HEK293 (cell line): ENCODE data around the gene TALDO1.

ENCODE experiments used
- CTCF ChIA-PET: fragments of 350-600 bp; formaldehyde crosslinking; extraction: SDS; loops from one replicate; lab custom pipeline; 2021; ENCODE audit warnings: antibody characterized with exemption; lab: Yijun Ruan, JAX
- POLR2A ChIA-PET: fragments of 300-600 bp; formaldehyde crosslinking; extraction: SDS; loops from one replicate; lab custom pipeline; 2020; ENCODE audit warnings: antibody characterized with exemption, inconsistent platforms; lab: Yijun Ruan, JAX
- H3K27ac ChIP-seq: fragments of 200-500 bp; sonication (Bioruptor generic); 2 replicates; pipeline ENCODE4 v1.5.1; 2014; ENCODE audit warnings: low read depth, low read length, control low read depth, inconsistent platforms; ENCODE audit errors: extremely low read depth
- H3K36me3 ChIP-seq, 2 experiments: fragments of 200-500 bp in 1 of 2; sonication (Bioruptor generic) in 1 of 2; 1 replicate in 1 of 2; 2 replicates in 1 of 2; pipeline ENCODE4 v1.5.1; 2014 to 2017; ENCODE audit warnings: inconsistent platforms in 2 of 2, low read length in 2 of 2; ENCODE audit not compliant: control insufficient read depth in 2 of 2, insufficient read depth in 1 of 2
- H3K4me1 ChIP-seq: fragments of 200-500 bp; sonication (Bioruptor generic); 2 replicates; pipeline ENCODE4 v1.5.1; 2014; ENCODE audit warnings: mild to moderate bottlenecking, low read length, inconsistent platforms; ENCODE audit not compliant: control insufficient read depth, insufficient read depth
- H3K4me3 ChIP-seq: 2 replicates; pipeline ENCODE4 v1.5.1; 2011; ENCODE audit warnings: low read depth, mild to moderate bottlenecking, control low read depth, low read length, moderate library complexity
- H3K9me3 ChIP-seq: fragments of 200-500 bp; sonication (Bioruptor generic); 2 replicates; pipeline ENCODE4 v1.5.1; 2014; ENCODE audit warnings: low read depth, low read length, inconsistent platforms; ENCODE audit not compliant: control insufficient read depth, insufficient read depth
- HOXA7 ChIP-seq: sonication (generic); formaldehyde crosslinking; IDR thresholded peaks from 2 replicates; pipeline ENCODE4 v1.8.1; 2022; ENCODE audit warnings: missing genetic modification reagents, borderline replicate concordance
- SP7 ChIP-seq: fragments of 450-650 bp; formaldehyde crosslinking; IDR thresholded peaks from 2 replicates; pipeline ENCODE4 v1.5.1; 2016; ENCODE audit warnings: missing biosample characterization, missing genetic modification characterization
- ZFP69B ChIP-seq: fragments of 450-650 bp; formaldehyde crosslinking; IDR thresholded peaks from 2 replicates; pipeline ENCODE4 v1.5.1; 2016; ENCODE audit warnings: missing biosample characterization, missing genetic modification characterization
- ZNF292 ChIP-seq: fragments of 450-650 bp; formaldehyde crosslinking; IDR thresholded peaks from 2 replicates; pipeline ENCODE4 v1.5.1; 2016; ENCODE audit warnings: low read depth, missing biosample characterization, missing genetic modification characterization, borderline replicate concordance
- ZNF302 ChIP-seq: fragments of 450-650 bp; formaldehyde crosslinking; IDR thresholded peaks from 2 replicates; pipeline ENCODE4 v1.5.1; 2016; ENCODE audit warnings: missing biosample characterization, missing genetic modification characterization, low read depth
- ZNF423 ChIP-seq: fragments of 450-650 bp; formaldehyde crosslinking; IDR thresholded peaks from 2 replicates; pipeline ENCODE4 v1.5.1; 2016; ENCODE audit warnings: missing biosample characterization, missing genetic modification characterization
- ZNF521 ChIP-seq: fragments of 450-650 bp; formaldehyde crosslinking; IDR thresholded peaks from 2 replicates; pipeline ENCODE4 v1.5.1; 2017; ENCODE audit warnings: missing biosample characterization, mild to moderate bottlenecking, missing genetic modification characterization
- ZNF544 ChIP-seq: fragments of 450-650 bp; formaldehyde crosslinking; IDR thresholded peaks from 2 replicates; pipeline ENCODE4 v1.5.0; 2017; ENCODE audit warnings: missing biosample characterization, missing genetic modification characterization
- ZNF548 ChIP-seq: fragments of 450-650 bp; formaldehyde crosslinking; IDR thresholded peaks from 2 replicates; pipeline ENCODE4 v1.5.1; 2016; ENCODE audit warnings: missing biosample characterization, missing genetic modification characterization
- ZNF561 ChIP-seq: fragments of 450-650 bp; IDR thresholded peaks from 2 replicates; pipeline ENCODE4 v1.5.1; 2018; ENCODE audit warnings: missing biosample characterization, missing genetic modification characterization, borderline replicate concordance
- ZNF585B ChIP-seq: fragments of 450-650 bp; formaldehyde crosslinking; IDR thresholded peaks from 2 replicates; pipeline ENCODE4 v1.5.1; 2016; ENCODE audit warnings: missing biosample characterization, missing genetic modification characterization
- ZNF792 ChIP-seq: fragments of 450-650 bp; formaldehyde crosslinking; IDR thresholded peaks from 2 replicates; pipeline ENCODE4 v1.5.1; 2016; ENCODE audit warnings: missing biosample characterization, missing genetic modification characterization
- ZNF830 ChIP-seq: fragments of 450-650 bp; IDR thresholded peaks from 2 replicates; pipeline ENCODE4 v1.5.0; 2018; ENCODE audit warnings: missing biosample characterization, missing genetic modification characterization, low read depth, mild to moderate bottlenecking, moderate library complexity
- ZNF843 ChIP-seq: fragments of 450-650 bp; formaldehyde crosslinking; IDR thresholded peaks from 2 replicates; pipeline ENCODE4 v1.5.1; 2016; ENCODE audit warnings: missing biosample characterization, missing genetic modification characterization
- ZSCAN23 ChIP-seq: fragments of 450-650 bp; formaldehyde crosslinking; IDR thresholded peaks from 2 replicates; pipeline ENCODE4 v1.5.1; 2016; ENCODE audit warnings: missing biosample characterization, missing genetic modification characterization
- TF ChIP-seq, protein P1 (sequence below): fragments of 450-650 bp; formaldehyde crosslinking; IDR thresholded peaks from 2 replicates; pipeline ENCODE4 v1.5.0; 2017; ENCODE audit warnings: missing biosample characterization, missing genetic modification characterization, borderline replicate concordance
- TF ChIP-seq, protein P2 (sequence below): fragments of 450-650 bp; formaldehyde crosslinking; conservative IDR thresholded peaks from 2 replicates; pipeline ENCODE4 v1.5.1; 2016; ENCODE audit warnings: low read depth, missing biosample characterization, missing genetic modification characterization
- TF ChIP-seq, protein P3 (sequence below): fragments of 450-650 bp; formaldehyde crosslinking; IDR thresholded peaks from 2 replicates; pipeline ENCODE4 v1.5.1; 2016; ENCODE audit warnings: missing biosample characterization, missing genetic modification characterization
- TF ChIP-seq, protein P4 (sequence below): fragments of 450-650 bp; formaldehyde crosslinking; IDR thresholded peaks from 2 replicates; pipeline ENCODE4 v1.5.1; 2016; ENCODE audit warnings: missing biosample characterization, missing genetic modification characterization

TALDO1 gene

DNA sequence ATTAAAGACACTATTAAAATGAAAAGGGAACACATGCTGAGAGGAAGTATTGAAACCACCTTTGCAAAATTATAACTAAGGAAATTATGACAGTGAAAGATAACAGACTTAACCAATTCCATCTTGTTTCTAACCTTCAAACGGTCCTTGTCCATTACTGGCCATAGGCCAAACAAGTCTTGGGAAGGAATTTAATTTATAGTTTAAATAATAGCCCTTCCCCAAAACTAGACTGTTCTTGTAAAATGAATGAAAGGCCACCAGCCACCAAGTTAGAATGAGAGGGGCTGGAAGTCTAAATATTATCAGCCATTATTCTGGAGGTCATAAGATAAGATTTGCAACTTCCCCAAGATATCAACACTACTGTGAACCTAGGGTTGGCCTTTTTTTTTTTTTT lies 1.8 kb upstream of the TALDO1 start:
- Histone ChIP-seq H3K9me3 (no peaks in the 10 kb centered on the region), H3K36me3 (peaks cover 0 to 4% of the 10 kb centered on the region in 2 experiments; a peak in 2 of 3 replicates), H3K27ac (no peak overlapping the region), H3K4me3 (no peak overlapping the region)
- CTCF ChIA-PET = interaction anchor here (0.7 to 0.9 kb wide), 2 partner anchors 18 to 19 kb away, joined by 3 read pairs; no protein-coding TSS in a partner anchor
- no peak for TF ChIP-seq ZNF561 (tag by site-specific recombination)
- no peak for TF ChIP-seq SP7
- TF ChIP-seq, protein P1, sequence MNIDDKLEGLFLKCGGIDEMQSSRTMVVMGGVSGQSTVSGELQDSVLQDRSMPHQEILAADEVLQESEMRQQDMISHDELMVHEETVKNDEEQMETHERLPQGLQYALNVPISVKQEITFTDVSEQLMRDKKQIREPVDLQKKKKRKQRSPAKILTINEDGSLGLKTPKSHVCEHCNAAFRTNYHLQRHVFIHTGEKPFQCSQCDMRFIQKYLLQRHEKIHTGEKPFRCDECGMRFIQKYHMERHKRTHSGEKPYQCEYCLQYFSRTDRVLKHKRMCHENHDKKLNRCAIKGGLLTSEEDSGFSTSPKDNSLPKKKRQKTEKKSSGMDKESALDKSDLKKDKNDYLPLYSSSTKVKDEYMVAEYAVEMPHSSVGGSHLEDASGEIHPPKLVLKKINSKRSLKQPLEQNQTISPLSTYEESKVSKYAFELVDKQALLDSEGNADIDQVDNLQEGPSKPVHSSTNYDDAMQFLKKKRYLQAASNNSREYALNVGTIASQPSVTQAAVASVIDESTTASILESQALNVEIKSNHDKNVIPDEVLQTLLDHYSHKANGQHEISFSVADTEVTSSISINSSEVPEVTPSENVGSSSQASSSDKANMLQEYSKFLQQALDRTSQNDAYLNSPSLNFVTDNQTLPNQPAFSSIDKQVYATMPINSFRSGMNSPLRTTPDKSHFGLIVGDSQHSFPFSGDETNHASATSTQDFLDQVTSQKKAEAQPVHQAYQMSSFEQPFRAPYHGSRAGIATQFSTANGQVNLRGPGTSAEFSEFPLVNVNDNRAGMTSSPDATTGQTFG (tag by site-specific recombination) = no peak
- no peak for TF ChIP-seq ZNF423
- TF ChIP-seq ZNF544 (tag by site-specific recombination) = no peak
- TF ChIP-seq ZFP69B (tag by site-specific recombination) = no peak
- no peak for TF ChIP-seq ZNF830 (tag by site-specific recombination)
- no peak for TF ChIP-seq ZNF792 (tag by site-specific recombination)
- TF ChIP-seq ZNF843 = no peak
- no peak for TF ChIP-seq ZNF585B (tag by site-specific recombination)
- TF ChIP-seq, protein P2, sequence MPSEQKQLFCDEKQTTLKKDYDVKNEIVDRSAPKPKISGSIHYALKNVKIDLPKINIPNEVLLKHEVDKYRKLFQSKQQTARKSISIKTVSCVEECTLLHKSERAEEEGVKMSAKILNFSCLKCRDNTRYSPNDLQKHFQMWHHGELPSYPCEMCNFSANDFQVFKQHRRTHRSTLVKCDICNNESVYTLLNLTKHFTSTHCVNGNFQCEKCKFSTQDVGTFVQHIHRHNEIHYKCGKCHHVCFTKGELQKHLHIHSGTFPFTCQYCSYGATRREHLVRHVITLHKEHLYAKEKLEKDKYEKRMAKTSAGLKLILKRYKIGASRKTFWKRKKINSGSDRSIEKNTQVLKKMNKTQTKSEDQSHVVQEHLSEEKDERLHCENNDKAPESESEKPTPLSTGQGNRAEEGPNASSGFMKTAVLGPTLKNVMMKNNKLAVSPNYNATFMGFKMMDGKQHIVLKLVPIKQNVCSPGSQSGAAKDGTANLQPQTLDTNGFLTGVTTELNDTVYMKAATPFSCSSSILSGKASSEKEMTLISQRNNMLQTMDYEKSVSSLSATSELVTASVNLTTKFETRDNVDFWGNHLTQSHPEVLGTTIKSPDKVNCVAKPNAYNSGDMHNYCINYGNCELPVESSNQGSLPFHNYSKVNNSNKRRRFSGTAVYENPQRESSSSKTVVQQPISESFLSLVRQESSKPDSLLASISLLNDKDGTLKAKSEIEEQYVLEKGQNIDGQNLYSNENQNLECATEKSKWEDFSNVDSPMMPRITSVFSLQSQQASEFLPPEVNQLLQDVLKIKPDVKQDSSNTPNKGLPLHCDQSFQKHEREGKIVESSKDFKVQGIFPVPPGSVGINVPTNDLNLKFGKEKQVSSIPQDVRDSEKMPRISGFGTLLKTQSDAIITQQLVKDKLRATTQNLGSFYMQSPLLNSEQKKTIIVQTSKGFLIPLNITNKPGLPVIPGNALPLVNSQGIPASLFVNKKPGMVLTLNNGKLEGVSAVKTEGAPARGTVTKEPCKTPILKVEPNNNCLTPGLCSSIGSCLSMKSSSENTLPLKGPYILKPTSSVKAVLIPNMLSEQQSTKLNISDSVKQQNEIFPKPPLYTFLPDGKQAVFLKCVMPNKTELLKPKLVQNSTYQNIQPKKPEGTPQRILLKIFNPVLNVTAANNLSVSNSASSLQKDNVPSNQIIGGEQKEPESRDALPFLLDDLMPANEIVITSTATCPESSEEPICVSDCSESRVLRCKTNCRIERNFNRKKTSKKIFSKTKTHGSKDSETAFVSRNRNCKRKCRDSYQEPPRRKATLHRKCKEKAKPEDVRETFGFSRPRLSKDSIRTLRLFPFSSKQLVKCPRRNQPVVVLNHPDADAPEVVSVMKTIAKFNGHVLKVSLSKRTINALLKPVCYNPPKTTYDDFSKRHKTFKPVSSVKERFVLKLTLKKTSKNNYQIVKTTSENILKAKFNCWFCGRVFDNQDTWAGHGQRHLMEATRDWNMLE = no peak
- no peak for TF ChIP-seq ZNF548 (tag by site-specific recombination)
- no peak for TF ChIP-seq ZNF521 (tag by site-specific recombination)
- TF ChIP-seq, protein P3, sequence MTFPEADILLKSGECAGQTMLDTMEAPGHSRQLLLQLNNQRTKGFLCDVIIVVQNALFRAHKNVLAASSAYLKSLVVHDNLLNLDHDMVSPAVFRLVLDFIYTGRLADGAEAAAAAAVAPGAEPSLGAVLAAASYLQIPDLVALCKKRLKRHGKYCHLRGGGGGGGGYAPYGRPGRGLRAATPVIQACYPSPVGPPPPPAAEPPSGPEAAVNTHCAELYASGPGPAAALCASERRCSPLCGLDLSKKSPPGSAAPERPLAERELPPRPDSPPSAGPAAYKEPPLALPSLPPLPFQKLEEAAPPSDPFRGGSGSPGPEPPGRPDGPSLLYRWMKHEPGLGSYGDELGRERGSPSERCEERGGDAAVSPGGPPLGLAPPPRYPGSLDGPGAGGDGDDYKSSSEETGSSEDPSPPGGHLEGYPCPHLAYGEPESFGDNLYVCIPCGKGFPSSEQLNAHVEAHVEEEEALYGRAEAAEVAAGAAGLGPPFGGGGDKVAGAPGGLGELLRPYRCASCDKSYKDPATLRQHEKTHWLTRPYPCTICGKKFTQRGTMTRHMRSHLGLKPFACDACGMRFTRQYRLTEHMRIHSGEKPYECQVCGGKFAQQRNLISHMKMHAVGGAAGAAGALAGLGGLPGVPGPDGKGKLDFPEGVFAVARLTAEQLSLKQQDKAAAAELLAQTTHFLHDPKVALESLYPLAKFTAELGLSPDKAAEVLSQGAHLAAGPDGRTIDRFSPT (tag by site-specific recombination) = no peak
- no peak for TF ChIP-seq ZSCAN23 (tag by site-specific recombination)
- no peak for TF ChIP-seq HOXA7 (CRISPR knock-in tag)
- TF ChIP-seq ZNF302 (tag by site-specific recombination) = no peak
- TF ChIP-seq, protein P4, sequence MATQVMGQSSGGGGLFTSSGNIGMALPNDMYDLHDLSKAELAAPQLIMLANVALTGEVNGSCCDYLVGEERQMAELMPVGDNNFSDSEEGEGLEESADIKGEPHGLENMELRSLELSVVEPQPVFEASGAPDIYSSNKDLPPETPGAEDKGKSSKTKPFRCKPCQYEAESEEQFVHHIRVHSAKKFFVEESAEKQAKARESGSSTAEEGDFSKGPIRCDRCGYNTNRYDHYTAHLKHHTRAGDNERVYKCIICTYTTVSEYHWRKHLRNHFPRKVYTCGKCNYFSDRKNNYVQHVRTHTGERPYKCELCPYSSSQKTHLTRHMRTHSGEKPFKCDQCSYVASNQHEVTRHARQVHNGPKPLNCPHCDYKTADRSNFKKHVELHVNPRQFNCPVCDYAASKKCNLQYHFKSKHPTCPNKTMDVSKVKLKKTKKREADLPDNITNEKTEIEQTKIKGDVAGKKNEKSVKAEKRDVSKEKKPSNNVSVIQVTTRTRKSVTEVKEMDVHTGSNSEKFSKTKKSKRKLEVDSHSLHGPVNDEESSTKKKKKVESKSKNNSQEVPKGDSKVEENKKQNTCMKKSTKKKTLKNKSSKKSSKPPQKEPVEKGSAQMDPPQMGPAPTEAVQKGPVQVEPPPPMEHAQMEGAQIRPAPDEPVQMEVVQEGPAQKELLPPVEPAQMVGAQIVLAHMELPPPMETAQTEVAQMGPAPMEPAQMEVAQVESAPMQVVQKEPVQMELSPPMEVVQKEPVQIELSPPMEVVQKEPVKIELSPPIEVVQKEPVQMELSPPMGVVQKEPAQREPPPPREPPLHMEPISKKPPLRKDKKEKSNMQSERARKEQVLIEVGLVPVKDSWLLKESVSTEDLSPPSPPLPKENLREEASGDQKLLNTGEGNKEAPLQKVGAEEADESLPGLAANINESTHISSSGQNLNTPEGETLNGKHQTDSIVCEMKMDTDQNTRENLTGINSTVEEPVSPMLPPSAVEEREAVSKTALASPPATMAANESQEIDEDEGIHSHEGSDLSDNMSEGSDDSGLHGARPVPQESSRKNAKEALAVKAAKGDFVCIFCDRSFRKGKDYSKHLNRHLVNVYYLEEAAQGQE (tag by site-specific recombination) = no peak
- TF ChIP-seq ZNF292 (tag by site-specific recombination) = no peak
- TF ChIP-seq, all 188 proteins: peak for 0
- POLR2A ChIA-PET = interaction anchor here (1.3 kb wide), 1 partner anchor 74 kb away, joined by 5 read pairs; no protein-coding TSS in a partner anchor
- no peaks in the 10 kb centered on the region for H3K4me1 ChIP-seq
